Tibial nerve (tissue), 3 donors: ENCODE measurements around the gene TRHDE.

Experiments
- CTCF ChIP-seq, 5 experiments: fragments of 200-600 bp in 3 of 5; fragments of 450-650 bp in 2 of 5; sonication (generic) in 3 of 5; IDR thresholded peaks; one replicate each; pipeline ENCODE4 v1.5.1; 2016 to 2019; ENCODE audit warnings: antibody characterized with exemption in 5 of 5, mild to moderate bottlenecking in 3 of 5, moderate library complexity in 2 of 5
- POLR2A ChIP-seq, 2 donors: fragments of 450-650 bp; IDR thresholded peaks; one replicate each; pipeline ENCODE4 v1.6.1; 2017; ENCODE audit warnings: antibody characterized with exemption in 2 of 2, mild to moderate bottlenecking in 2 of 2, moderate library complexity in 2 of 2

DNA sequence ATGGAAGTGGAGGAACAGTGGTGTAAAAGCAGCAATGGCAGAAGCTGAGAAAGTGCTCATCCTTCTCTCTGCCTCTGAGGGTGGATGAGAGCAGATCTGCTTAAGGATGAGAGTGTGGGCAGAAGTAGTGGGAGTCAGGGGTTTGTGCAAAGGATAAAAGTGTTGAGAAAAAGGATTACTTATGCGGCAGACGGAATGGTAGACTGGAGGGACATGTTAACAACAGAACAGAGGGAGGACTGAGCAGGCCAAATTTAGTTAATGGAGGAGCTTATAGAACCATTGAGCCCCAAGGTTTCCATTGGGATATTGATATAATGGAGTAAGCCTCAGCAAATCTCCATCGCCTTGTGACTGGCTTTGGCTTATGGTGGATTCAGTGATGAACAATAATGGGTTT, 25.5 kb downstream of the TRHDE start:
- TF ChIP-seq CTCF (IDR thresholded peaks at IDR 0.05) (no peak), POLR2A (IDR thresholded peaks at IDR 0.05) (no peak)
